Ureter (tissue), 1 donor: ENCODE data around the gene ZNF593OS. TPM values are rescaled to one million over a fixed set of nuclear protein-coding genes. Genes with fewer than 3 reads are reported as not detected.

Experiments used
- DNase-seq: peaks from one replicate; pipeline ENCODE4 v3.0.0-alpha.2; 2020; ENCODE audit warnings: low spot score
- total RNA-seq: library from RNA; stranded (reverse); gene quantifications from one replicate; pipeline ENCODE4 v1.2.4, GENCODE V29; 2023
- donor health status: DM: yes; HTN: yes; CAD: no.

The ZNF593OS gene
- not detected for total RNA-seq

- no peak for DNase-seq
Observed at GRCh38 chr1:26171084-26172072, at the start of gene ZNF593OS. Gene ZNF593OS, minus strand, starts transcription at chr1:26171832. Its CDS starts 171 bp downstream, at chr1:26171661.

- DNase-seq, result no peak
Observed at GRCh38 chr1:26221094-26221493, 49.5 kb upstream of the ZNF593OS start.

- no peak for DNase-seq
Observed at GRCh38 chr1:26220199-26220912, 48.7 kb upstream of the ZNF593OS start.

GRCh38 chr1:26218906-26219494 is 47.4 kb upstream of the ZNF593OS start:
- DNase-seq, result no peak

- no peak for DNase-seq
Observed at GRCh38 chr1:26215246-26215645, 43.6 kb upstream of the ZNF593OS start.

- no peak for DNase-seq
Observed at GRCh38 chr1:26213335-26213905, 41.8 kb upstream of the ZNF593OS start.

- no peak for DNase-seq
Observed at GRCh38 chr1:26212726-26213125, 41.1 kb upstream of the ZNF593OS start.

- no peak for DNase-seq
Observed at GRCh38 chr1:26210147-26210870, 38.7 kb upstream of the ZNF593OS start.

GRCh38 chr1:26203642-26204318 is 32.1 kb upstream of the ZNF593OS start:
- no peak for DNase-seq

- no peak for DNase-seq
Observed at GRCh38 chr1:26200413-26200812, 28.8 kb upstream of the ZNF593OS start.

GRCh38 chr1:26197813-26198212 is 26.2 kb upstream of the ZNF593OS start:
- no peak for DNase-seq

GRCh38 chr1:26197301-26197700 is 25.7 kb upstream of the ZNF593OS start:
- no peak for DNase-seq

- DNase-seq, result no peak
Observed at GRCh38 chr1:26195805-26196204, 24.2 kb upstream of the ZNF593OS start.

GRCh38 chr1:26191739-26192138 is 20.1 kb upstream of the ZNF593OS start:
- DNase-seq, result no peak

- DNase-seq, result no peak
Observed at GRCh38 chr1:26190373-26190987, 18.8 kb upstream of the ZNF593OS start, which contains the start of gene CATSPER4. Gene CATSPER4, plus strand, starts transcription at chr1:26190602. Its CDS starts 26 bp downstream, at chr1:26190628.

- no peak for DNase-seq
Observed at GRCh38 chr1:26189751-26190275, 18.2 kb upstream of the ZNF593OS start.

- no peak for DNase-seq
Observed at GRCh38 chr1:26189331-26189730, 17.7 kb upstream of the ZNF593OS start.

- DNase-seq, result no peak
Observed at GRCh38 chr1:26188477-26188876, 16.8 kb upstream of the ZNF593OS start.

GRCh38 chr1:26187882-26188281 is 16.2 kb upstream of the ZNF593OS start:
- no peak for DNase-seq

- no peak for DNase-seq
Observed at GRCh38 chr1:26184883-26185282, 13.3 kb upstream of the ZNF593OS start.
